Mesodermal cell (in vitro differentiated cells): ENCODE data around the gene CFAP58.

Experiments used
- H3K27ac ChIP-seq: 2 replicates; pipeline ENCODE4 v1.7.0; 2013; ENCODE audit warnings: mild to moderate bottlenecking, low read depth, low read length, moderate library complexity; ENCODE audit not compliant: severe bottlenecking
- H3K36me3 ChIP-seq: 2 replicates; pipeline ENCODE4 v1.7.1; 2013; ENCODE audit warnings: mild to moderate bottlenecking, low read length, moderate library complexity; ENCODE audit not compliant: control insufficient read depth, insufficient read depth
- H3K4me1 ChIP-seq: one replicate; pipeline ENCODE4 v1.7.1; 2013; ENCODE audit warnings: mild to moderate bottlenecking, low read length; ENCODE audit not compliant: insufficient read depth, control insufficient read depth, poor library complexity, severe bottlenecking
- H3K4me3 ChIP-seq: 2 replicates; pipeline ENCODE4 v1.7.0; 2013; ENCODE audit warnings: low read length, control low read depth, mild to moderate bottlenecking; ENCODE audit not compliant: insufficient read depth, poor library complexity, severe bottlenecking; ENCODE audit errors: extremely low read depth
- H3K9me3 ChIP-seq: 2 replicates; pipeline ENCODE4 v1.7.1; 2013; ENCODE audit warnings: mild to moderate bottlenecking, low read length, moderate library complexity; ENCODE audit not compliant: control insufficient read depth
- WGBS, 2 experiments: methylation state at CpG; one replicate each; pipeline ENCODE4 v1.1.5; 2013; ENCODE audit warnings: missing lambda C conversion rate in 2 of 2; ENCODE audit not compliant: insufficient coverage in 2 of 2; 5-methylcytosine and 5-hydroxymethylcytosine counted together

Gene CFAP58

DNA sequence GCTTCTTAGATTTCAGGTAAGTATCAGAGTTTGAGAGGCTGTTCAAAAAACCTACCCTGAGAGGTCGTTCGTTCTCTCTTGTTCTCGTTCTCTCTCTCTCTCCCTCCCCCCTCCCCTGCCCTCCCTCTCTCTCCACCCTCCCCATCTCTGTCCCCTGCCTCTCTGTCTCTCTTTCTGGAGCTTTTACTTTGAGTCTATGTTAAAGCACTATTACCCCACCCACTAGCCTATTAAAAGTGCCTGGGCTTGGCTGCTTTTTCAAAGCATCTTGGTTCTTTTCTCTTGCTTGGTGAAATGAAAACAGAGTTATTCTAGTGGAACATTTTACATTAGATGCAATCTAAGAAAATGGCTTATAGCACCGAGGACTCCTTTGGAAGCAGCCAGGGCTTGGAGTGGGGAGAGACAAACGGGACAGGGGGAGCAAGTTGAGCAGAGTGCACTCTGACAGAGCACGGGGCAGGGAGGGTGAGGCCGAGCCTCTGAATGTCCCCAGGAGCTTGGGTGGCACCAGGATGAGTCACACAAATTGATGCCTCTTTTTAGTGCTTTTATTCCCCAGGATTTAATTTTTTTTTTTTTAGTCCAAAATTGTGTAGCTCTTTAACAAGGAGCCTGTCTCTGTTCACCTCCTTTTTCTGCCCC lies 134.3 kb downstream of the CFAP58 start:
- no peak overlapping the region for H3K27ac ChIP-seq
- no peaks in the 10 kb centered on the region for H3K9me3 ChIP-seq
- H3K4me3 ChIP-seq: no peak overlapping the region
- H3K36me3 ChIP-seq: no peaks in the 10 kb centered on the region
- 42 to 52% methylated on average over 6 to 7 of the region's 7 CpGs for WGBS, 2 experiments
- no peaks in the 10 kb centered on the region for H3K4me1 ChIP-seq

DNA sequence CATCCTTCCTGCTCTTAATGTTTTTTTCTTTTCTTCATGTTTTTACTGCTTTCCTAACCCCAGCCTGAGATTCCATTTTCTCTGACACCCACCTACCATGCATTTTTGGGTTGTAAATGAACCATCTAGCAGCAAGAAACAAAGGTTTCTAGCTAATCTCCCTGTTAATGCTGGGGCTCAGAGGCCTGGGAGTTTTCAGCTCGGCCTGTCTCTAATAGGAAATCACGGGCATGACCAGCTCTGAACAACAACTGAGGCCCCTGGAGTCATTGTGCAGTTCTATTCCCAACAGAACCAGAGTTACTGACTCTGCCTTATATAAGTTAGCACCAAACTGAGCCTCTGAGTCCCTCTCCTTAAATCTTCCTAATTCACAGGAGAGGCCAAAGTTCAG lies 134.8 kb downstream of the CFAP58 start:
- H3K36me3 ChIP-seq: no peaks in the 10 kb centered on the region
- 41 to 54% methylated on average over 2 of the region's 2 CpGs for WGBS, 2 experiments
- no peaks in the 10 kb centered on the region for H3K9me3 ChIP-seq
- no peaks in the 10 kb centered on the region for H3K4me1 ChIP-seq
- H3K27ac ChIP-seq: no peak overlapping the region
- no peak overlapping the region for H3K4me3 ChIP-seq

DNA sequence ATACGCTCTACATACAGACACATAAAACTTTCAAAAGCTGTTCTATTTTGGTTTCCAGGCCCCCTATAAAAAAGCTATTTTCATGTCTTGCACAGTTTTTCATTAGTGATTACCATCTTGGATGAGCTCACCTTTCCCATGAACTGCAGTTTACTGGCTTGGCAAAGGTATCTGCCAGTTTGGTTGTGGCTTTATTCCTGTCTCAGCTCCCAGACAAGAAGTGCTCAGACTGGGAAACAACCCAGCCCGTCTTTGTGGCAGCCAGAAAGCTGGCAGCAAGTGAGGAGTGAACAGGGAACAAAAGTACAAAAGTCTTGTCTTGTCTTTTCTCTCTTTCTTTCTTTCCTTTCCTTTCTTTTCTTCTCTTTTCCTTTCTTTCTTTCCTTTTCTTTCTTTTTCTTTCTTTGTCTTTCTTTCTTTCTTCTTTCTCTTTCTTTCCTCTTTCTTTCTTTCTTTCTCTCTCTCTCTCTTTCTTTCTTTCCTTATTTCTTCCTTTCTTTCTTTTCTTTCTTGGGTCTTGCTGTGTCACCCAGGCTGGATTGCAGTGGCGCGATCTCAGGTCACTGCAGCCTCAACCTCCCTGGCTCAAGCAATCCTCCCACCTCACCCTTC lies 138.8 kb downstream of the CFAP58 start:
- WGBS, 2 experiments: 88 to 92% methylated on average over 1 to 2 of the region's 4 CpGs

DNA sequence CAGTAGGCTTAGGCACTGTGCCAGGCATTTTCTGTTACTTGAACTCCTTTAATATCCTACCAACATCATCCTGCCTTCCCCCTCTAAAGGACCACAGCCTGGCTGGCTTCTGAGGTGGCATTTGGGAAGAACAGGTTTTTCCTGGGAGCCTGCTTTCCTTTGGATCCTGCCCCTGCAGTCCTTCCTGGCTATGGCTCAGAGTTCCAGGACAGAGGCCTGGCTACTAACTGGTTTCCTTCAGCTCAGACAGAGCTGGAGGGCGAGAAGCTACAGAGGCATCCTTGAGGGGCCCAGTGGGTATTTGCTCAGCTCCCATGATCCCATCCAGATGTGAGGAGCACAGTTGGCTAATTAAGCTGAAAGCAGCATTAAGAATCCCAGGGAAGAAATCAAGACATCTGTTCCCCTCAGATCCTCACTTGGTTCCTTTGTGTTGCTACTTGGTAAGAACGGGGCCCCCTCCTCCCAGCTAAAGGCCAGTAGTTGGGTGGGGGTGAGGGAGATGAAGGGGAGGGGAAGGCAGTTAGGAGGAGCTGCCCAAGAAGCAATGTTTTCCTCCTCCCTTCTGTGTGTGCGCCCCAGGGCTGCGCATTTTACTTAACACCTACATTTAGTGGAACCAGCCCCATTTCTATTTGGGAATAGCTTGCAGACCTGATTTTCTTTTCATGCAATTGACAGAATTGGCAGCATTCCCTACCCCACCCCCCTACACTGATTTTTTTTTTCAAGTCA lies 144.9 kb downstream of the CFAP58 start:
- Histone ChIP-seq H3K4me3 (no peak overlapping the region), H3K27ac (no peak overlapping the region), H3K36me3 (no peaks in the 10 kb centered on the region), H3K4me1 (no peaks in the 10 kb centered on the region), H3K9me3 (no peaks in the 10 kb centered on the region)
- 90 to 93% methylated on average over 3 of the region's 4 CpGs for WGBS, 2 experiments

More for the DNA sequence above, 138.8 kb downstream of the CFAP58 start:
- Histone ChIP-seq H3K27ac (no peak overlapping the region), H3K9me3 (no peaks in the 10 kb centered on the region), H3K36me3 (no peaks in the 10 kb centered on the region), H3K4me3 (no peak overlapping the region), H3K4me1 (no peaks in the 10 kb centered on the region)

DNA sequence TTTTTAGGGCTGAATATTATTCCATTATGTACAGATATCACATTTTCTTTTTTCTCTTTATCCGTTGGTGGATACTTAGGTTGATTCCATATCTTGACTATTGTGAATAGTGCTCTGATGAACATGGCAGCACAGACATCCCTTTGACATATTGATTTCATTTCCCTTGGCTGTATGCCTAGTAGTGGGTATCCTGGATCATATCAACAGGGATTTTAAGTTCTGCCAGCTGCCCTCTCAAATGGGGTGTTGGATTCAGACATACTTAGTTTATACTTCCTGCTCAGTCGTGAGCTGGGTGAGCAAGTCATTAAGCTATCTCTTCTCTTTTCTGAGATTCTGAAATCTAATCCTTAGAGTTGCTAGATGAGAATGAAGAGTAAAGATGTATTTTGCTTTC lies 147.8 kb downstream of the CFAP58 start:
- Histone ChIP-seq H3K27ac (no peak overlapping the region), H3K4me3 (no peak overlapping the region), H3K9me3 (no peaks in the 10 kb centered on the region), H3K36me3 (no peaks in the 10 kb centered on the region), H3K4me1 (no peaks in the 10 kb centered on the region)
- WGBS, 2 experiments: no CpG with 5 or more reads among the region's 2 CpGs

DNA sequence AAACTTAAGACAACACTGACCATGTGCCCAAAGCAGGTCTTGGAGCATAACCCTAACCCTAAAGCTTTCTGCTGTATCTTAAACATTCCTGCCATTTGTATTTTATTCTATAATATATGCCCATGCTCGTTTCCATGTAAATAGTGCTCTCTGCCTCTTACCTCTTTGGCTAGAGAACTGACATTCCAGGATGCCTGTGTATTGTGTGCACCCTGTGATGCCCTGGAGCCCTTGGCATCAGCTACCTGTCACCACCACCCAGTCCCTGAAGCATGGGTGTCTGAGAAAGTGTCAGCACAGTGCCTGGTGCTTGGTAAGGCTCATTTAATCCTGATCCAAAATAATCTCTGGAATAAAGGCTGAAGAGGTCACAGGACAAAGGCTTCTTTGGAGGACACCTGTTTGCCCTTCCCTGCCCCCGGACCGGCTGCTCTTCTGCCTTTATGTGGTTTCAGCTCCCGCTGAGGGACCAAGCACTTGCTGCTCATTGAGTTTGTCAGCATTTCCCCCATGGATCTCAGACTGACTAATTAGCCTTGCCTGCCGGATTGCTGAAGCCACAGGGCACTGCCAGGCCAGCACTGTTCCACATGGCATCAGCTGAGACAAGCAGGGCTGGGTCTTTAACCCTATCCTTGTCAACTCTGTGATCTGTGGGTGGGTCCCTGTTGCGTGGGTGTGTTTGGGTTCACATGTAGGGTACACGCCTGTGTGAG lies 148.4 kb downstream of the CFAP58 start:
- H3K4me3 ChIP-seq: no peak overlapping the region
- H3K9me3 ChIP-seq: no peaks in the 10 kb centered on the region
- no peak overlapping the region for H3K27ac ChIP-seq
- 62 to 67% methylated on average over 3 to 5 of the region's 7 CpGs for WGBS, 2 experiments
- no peaks in the 10 kb centered on the region for H3K36me3 ChIP-seq
- H3K4me1 ChIP-seq: no peaks in the 10 kb centered on the region

DNA sequence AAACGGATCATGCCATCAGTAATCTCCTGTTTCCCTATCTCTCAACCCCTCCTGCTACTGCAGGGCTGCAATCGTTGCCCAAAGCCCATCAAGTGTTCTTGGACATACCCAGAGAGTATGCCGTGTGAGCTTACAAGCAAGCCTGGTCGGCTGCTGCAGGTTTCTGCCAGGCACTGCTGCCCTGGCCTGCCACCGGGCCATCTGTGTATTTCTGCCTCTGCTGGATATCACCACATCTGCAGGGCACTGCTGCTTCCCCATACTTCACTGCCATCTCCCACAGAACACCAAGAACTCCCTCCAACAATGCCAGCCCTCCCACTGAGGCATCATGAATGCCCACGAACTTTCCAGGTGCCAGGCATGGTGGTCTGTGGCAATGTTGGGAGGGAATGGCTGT lies 149.3 kb downstream of the CFAP58 start:
- Histone ChIP-seq H3K36me3 (no peaks in the 10 kb centered on the region), H3K9me3 (no peaks in the 10 kb centered on the region), H3K27ac (no peak overlapping the region), H3K4me3 (no peak overlapping the region), H3K4me1 (no peaks in the 10 kb centered on the region)
- 52 to 67% methylated on average over 2 to 5 of the region's 6 CpGs for WGBS, 2 experiments
